ENCODE measurements around the gene RFC4. TPM values are rescaled to one million over a fixed set of nuclear protein-coding genes. Genes with fewer than 3 reads are reported as not detected.

The RFC4 gene
- total RNA-seq, 1 donor from 2014 or later = 12.4 TPM

DNA sequence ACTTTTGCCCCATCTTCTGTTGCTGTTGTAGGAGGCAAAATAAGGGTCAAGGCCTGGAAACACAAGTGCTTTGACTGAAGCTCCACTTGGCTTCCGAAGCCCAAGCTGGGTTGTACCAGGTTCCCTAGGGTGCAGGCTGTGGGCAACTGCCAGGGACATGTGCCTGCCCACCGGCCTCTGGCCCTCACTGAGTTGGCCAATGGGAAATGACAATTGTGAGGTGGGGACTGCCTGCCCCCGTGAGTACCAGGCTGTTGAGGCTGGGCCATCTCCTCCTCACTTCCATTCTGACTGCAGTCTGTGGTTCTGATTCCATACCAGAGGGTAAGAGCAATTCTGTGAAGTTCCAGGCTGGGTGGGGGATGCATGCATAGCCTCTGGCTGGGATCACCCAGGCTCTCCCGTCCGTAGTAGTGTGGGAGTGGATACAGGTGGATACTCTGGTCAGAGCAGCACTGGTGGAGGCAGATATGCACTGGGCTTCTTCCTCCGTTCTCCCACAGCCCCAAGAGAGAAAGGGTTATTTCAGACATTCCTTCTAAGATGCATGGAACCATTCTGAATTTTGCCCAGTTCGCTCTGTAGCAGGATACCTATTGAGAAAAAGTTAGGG, 36.2 kb upstream of the RFC4 start, which contains the start of gene ADIPOQ:
Gene ADIPOQ (plus strand): TSS at position 285 of the 613 bp plus-strand sequence. CDS start 10,349 bp downstream, outside the sequence.
- no peak for DNase-seq (ENCODE audit: low spot score)
- H3K27ac Mint-ChIP-seq (ENCODE audit: unreplicated experiment) = no peak within 1 kb of the TSS
- TF ChIP-seq CTCF (IDR thresholded peaks at IDR 0.05) = no peak
- H3K9me3 Mint-ChIP-seq (ENCODE audit: low read depth) = no peaks in the 10 kb centered on the region
- H3K4me3 Mint-ChIP-seq (ENCODE audit: unreplicated experiment) = no peak within 1 kb of the TSS
- peaks cover 17% of the 10 kb centered on the region for H3K27me3 Mint-ChIP-seq (ENCODE audit: low read depth)
- peaks cover 19% of the 10 kb centered on the region for H3K4me1 Mint-ChIP-seq (ENCODE audit: low read depth)
- H3K36me3 Mint-ChIP-seq (ENCODE audit: low read depth) = no peaks in the 10 kb centered on the region

- H3K27ac Mint-ChIP-seq (ENCODE audit: unreplicated experiment) = no peak overlapping the region
- no peak for TF ChIP-seq CTCF (IDR thresholded peaks at IDR 0.05)
- DNase-seq (ENCODE audit: low spot score) = no peak
- H3K27me3 Mint-ChIP-seq (ENCODE audit: low read depth) = peaks cover 14% of the 10 kb centered on the region
- peaks cover 19% of the 10 kb centered on the region for H3K4me1 Mint-ChIP-seq (ENCODE audit: low read depth)
- no peak overlapping the region for H3K4me3 Mint-ChIP-seq (ENCODE audit: unreplicated experiment)
- no peaks in the 10 kb centered on the region for H3K36me3 Mint-ChIP-seq (ENCODE audit: low read depth)
- no peaks in the 10 kb centered on the region for H3K9me3 Mint-ChIP-seq (ENCODE audit: low read depth)
These were observed 35.3 kb upstream of the RFC4 start for GRCh38 chr3:186841620-186842019.

DNA sequence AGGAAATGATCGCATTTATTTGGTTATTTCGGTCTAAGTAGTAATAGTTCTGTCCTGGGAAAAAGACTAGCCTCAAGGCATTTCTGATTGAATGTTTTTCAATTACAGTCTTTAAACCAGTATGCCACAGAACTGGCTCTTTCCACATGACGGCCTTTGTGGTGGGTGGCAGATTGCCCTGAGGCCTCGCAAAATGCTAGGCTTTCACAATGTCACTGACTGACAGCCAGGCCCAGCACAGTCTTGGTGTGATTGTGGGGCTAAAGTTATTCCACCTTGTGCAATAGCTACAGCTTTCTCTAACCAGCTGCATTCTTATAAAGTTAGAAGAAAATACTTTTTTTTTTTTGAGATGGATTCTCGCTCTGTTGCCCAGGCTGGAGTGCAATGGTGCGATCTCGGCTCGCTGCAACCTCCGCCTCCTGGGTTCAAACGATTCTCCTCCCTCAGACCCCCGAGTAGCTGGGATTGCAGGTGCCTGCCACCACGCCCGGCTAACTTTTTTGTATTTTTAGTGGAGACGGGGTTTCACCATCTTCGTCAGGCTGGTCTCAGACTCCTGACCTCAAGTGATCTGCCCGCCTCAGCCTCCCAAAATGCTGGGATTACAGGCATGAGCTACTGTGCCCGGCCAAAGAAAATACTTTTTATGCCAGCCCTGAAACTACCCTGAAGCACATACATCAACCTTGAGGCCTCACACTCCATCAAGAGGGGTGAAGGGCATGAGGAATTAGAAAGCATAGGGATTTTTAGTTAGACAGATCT, 33.8 kb upstream of the RFC4 start:
- Mint-ChIP-seq H3K27ac (ENCODE audit: unreplicated experiment) (peak overlapping the region; percentile 83), H3K9me3 (ENCODE audit: low read depth) (no peaks in the 10 kb centered on the region)
- TF ChIP-seq CTCF (IDR thresholded peaks at IDR 0.05) = no peak

GRCh38 chr3:186832276-186832675, 26.0 kb upstream of the RFC4 start:
- peaks cover 2% of the 10 kb centered on the region for H3K4me1 Mint-ChIP-seq (ENCODE audit: low read depth)

More for the DNA sequence above, 33.8 kb upstream of the RFC4 start:
- Mint-ChIP-seq H3K4me3 (ENCODE audit: unreplicated experiment) (no peak overlapping the region), H3K36me3 (ENCODE audit: low read depth) (no peaks in the 10 kb centered on the region), H3K27me3 (ENCODE audit: low read depth) (peaks cover 5% of the 10 kb centered on the region), H3K4me1 (ENCODE audit: low read depth) (peaks cover 19% of the 10 kb centered on the region)
- DNase-seq (ENCODE audit: low spot score) = no peak

More at GRCh38 chr3:186832276-186832675, 26.0 kb upstream of the RFC4 start:
- Mint-ChIP-seq H3K4me3 (ENCODE audit: unreplicated experiment) (no peak overlapping the region), H3K9me3 (ENCODE audit: low read depth) (no peaks in the 10 kb centered on the region), H3K36me3 (ENCODE audit: low read depth) (peaks cover 2% of the 10 kb centered on the region), H3K27me3 (ENCODE audit: low read depth) (peaks cover 48% of the 10 kb centered on the region), H3K27ac (ENCODE audit: unreplicated experiment) (no peak overlapping the region)
- no peak for DNase-seq (ENCODE audit: low spot score)
- no peak for TF ChIP-seq CTCF (IDR thresholded peaks at IDR 0.05)

All from chondrocyte (in vitro differentiated cells).